PC-3 (cell line): ENCODE measurements around the gene HMGXB3.

Experiments used
- EZH2 ChIP-seq: fragments of 300-600 bp; sonication (generic); IDR thresholded peaks from one replicate; pipeline ENCODE4 v1.6.1; 2017; ENCODE audit warnings: antibody characterized with exemption, mild to moderate bottlenecking, low read length; ENCODE audit not compliant: unreplicated experiment
- EZH2phosphoT487 ChIP-seq: fragments of 300-600 bp; sonication (generic); IDR thresholded peaks from 2 replicates; pipeline ENCODE4 v1.6.1; 2018; ENCODE audit warnings: mild to moderate bottlenecking, antibody characterized with exemption, low read length, borderline replicate concordance
- TF ChIP-seq, protein P1 (sequence below): fragments of 300-600 bp; sonication (generic); conservative IDR thresholded peaks from 2 replicates; pipeline ENCODE4 v1.5.1; 2017; ENCODE audit warnings: antibody characterized with exemption, low read depth, mild to moderate bottlenecking, low read length

DNA sequence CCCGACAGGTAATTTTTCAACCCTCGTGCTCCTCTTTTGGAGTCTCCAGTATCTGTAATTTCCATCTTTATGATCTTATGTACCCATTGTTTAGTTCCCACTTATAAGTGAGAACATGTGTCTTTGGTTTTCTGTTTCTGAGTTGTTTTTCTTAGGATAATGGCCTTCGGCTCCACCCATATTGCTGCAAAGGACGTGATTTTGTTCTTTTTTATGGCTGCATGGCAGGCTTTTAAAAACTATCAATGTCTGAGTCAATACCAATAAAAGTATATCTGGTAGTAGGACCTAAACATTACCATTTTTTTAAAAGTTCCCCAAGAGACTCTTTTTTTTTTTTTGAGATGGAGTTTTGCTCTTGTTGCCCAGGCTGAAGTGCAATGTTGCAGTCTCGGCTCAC lies 43.9 kb upstream of the HMGXB3 start:
- TF ChIP-seq, protein P1, sequence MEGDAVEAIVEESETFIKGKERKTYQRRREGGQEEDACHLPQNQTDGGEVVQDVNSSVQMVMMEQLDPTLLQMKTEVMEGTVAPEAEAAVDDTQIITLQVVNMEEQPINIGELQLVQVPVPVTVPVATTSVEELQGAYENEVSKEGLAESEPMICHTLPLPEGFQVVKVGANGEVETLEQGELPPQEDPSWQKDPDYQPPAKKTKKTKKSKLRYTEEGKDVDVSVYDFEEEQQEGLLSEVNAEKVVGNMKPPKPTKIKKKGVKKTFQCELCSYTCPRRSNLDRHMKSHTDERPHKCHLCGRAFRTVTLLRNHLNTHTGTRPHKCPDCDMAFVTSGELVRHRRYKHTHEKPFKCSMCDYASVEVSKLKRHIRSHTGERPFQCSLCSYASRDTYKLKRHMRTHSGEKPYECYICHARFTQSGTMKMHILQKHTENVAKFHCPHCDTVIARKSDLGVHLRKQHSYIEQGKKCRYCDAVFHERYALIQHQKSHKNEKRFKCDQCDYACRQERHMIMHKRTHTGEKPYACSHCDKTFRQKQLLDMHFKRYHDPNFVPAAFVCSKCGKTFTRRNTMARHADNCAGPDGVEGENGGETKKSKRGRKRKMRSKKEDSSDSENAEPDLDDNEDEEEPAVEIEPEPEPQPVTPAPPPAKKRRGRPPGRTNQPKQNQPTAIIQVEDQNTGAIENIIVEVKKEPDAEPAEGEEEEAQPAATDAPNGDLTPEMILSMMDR = no peak
- TF ChIP-seq EZH2 (no peak), EZH2phosphoT487 (no peak)
